LoVo (cell line): ENCODE data around the gene FRAT2.

ENCODE experiments used
- DNase-seq: peaks from one replicate; pipeline ENCODE4 v3.0.0-alpha.2; 2016; ENCODE audit warnings: low spot score

Gene FRAT2

GRCh38 chr10:97325754-97326153 lies 8.8 kb downstream of the FRAT2 start:
- no peak for DNase-seq

GRCh38 chr10:97323501-97323900 lies 11.0 kb downstream of the FRAT2 start:
- DNase-seq = no peak

DNA sequence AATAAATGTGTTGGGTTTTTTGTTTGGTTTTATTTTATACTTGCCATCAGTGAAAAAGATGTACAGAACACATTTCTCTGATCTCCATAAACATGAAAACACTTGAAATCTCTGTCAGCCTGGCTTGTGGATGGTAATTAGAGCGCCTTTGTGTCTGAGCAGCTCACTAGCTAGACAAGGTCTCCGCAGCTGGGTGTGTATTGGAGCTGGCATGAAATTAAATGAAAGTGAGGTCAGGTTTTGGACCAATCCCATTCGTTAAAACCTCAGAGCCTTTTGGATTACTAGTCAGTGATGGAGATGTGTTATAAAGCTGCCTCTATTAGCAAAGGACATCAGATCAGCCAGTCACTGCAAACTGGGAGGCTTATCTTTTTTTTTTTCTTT lies 12.7 kb downstream of the FRAT2 start:
- no peak for DNase-seq

DNA sequence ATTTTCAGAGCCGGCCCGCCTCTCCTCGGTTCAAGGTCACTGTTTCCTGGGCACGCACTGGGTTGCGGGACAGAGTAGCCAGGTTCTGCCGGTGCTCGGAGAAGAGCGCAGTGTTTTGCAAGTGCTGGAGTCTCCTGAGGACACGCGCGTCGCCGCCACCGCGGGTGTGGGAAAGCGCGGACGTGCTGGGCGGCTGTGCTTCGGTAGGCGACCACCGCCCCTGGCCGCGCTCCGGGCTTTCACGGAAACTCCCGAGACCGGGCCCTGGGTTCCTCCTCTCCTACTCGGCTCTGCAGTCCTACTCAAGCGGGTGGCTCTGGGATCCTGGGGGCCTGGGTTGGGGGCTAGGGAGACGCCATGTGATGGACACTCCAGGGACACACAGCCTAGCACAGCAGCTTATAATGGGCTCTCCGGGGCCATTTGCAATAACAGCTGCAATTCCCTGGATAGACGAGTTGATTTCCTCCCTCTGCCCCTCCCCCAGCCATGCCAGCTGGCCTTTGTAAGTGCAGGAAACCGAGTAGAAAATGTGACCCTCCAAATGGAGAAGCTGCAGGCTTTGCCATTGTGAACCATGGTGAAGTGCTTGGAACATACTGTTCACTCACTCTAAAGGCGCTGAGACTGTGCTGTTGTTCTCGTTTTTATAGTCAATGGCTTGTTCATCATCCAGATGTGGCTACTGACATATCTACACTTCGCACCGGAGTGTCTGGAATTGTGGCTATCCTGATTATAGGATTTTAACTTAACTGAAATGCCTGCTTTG lies 13.3 kb downstream of the FRAT2 start:
- no peak for DNase-seq

- DNase-seq = no peak
These were observed 14.0 kb downstream of the FRAT2 start for GRCh38 chr10:97320480-97321031.

- DNase-seq = no peak
These were observed 14.7 kb downstream of the FRAT2 start for GRCh38 chr10:97319671-97320479.

- DNase-seq = peak; percentile 86
These were observed 15.5 kb downstream of the FRAT2 start, which contains the start of gene FRAT1 for GRCh38 chr10:97318772-97319651. TSS of gene FRAT1 (plus strand) at chr10:97319271. CDS start at chr10:97319454, 183 bp downstream.

- DNase-seq = no peak
These were observed 19.9 kb downstream of the FRAT2 start for GRCh38 chr10:97314671-97315070.

- no peak for DNase-seq
These were observed 21.6 kb downstream of the FRAT2 start for GRCh38 chr10:97312897-97313296.

DNA sequence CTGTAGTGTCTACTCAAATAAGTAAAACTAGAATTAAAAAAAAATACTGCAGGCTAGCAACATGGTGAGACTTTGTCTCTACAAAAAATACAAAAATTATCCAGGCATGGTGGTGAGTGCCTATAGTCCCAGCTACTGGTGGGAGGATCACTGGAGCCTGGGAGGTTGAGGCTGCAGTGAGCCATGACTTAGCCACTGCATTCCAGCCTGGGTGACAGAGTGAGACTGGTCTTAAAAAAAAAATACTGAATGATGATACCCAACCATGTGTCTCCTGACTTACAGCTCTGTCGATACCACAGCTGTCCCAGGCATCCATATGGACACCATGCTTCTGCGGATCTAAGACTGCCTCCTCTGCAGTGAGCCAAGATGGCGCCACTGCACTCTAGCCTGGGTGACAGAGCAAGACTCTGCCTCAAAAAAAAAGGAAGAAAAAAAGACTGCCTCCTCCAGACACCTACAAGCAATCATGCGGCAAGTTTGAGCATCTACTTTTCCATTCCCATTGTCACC lies 23.4 kb downstream of the FRAT2 start:
- no peak for DNase-seq

- no peak for DNase-seq
These were observed 26.4 kb downstream of the FRAT2 start for GRCh38 chr10:97307866-97308780.

DNA sequence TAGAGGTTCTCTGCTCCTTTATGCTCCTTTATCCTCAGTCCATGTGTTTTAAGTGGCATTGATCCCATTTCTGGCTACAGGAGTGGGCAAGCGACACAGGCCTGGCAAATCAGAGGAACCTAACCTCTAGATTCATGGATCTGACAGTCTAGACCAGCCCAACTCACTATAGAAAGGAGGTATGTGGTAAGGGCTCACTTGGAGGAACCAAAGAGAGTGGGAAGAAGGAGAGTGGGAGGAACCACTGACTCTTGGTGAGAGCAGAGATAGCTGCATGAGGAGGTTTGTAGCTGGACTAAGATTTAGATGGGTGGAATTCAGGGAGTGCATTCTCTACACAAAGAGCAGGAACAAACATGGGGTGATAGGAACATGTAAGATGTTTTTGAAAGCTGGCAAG lies 27.1 kb downstream of the FRAT2 start:
- DNase-seq = no peak

- no peak for DNase-seq
These were observed 32.3 kb downstream of the FRAT2 start for GRCh38 chr10:97302088-97302791.

DNA sequence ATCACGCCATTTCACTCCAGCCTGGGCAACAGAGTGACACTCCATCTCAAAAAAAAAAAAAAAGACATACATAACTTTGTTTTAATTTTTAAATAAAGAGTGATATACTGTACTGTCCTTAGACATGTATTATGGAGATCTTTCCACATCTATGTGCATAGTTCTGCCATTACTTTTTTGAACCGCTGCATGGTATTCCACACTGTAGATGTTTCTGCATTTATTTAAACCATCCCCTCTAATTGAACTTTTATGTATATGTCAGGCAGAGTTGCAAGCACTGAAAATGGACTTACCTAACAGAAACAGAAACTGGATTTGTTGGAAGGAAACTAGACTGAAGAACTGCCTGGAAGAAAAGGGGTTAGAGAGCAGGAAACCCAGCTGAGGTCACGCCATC lies 33.5 kb downstream of the FRAT2 start:
- no peak for DNase-seq

- DNase-seq = no peak
These were observed 36.3 kb downstream of the FRAT2 start for GRCh38 chr10:97298223-97298571.

DNA sequence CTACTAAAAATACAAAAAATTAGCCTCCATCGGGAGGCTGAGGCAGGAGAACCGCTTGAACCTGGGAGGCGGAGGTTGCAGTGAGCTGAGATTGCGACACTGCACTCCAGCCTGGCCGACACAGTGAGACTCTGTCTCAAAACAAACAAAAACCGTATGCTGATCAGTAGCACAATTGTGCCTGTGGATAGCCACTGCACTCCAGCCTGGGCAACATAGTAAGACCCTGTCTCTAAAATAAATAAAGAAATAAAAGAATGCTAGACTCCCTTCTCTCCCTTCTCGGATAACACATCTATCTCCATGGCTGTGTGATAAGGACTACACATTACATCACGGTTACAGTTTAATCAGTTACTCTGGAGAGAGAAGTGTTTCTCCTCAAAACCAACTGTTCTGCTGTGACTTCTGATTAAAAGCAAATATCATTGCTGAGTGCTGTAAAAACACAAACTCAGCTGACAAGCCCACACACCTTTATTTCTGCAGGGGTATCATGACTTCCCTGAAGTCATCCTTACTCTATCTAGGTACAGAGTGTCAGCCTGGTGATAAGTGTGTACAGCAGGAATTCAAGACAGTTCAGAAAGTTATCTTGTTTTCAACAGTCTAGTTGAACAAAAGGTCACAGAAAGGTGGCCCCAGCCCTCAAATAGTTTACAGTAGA lies 36.8 kb downstream of the FRAT2 start:
- no peak for DNase-seq

DNA sequence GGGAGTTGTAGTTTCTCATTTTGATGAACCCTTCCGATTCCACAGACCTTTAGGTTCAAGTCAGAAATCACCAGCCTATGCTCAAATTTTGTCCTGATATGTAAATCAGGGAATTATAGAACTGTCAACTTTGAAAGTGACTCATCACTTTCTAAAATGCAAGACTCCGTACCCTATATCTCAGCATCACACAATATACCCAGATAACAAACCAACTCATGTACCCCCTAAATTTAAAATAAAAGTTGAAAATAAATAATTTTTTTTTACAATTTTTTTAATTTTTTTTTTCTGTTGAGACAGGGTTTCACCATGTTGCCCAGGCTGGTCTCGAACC lies 41.7 kb downstream of the FRAT2 start:
- DNase-seq = no peak

GRCh38 chr10:97292097-97292861 lies 42.2 kb downstream of the FRAT2 start, which contains the start of gene ARHGAP19:
TSS of gene ARHGAP19 (minus strand) at chr10:97292637. CDS start at chr10:97292627, 10 bp downstream.
- DNase-seq = peak; percentile 96
